Measurements from ENCODE around the gene NPAS4. TPM values are rescaled to one million over a fixed set of nuclear protein-coding genes. Genes with fewer than 3 reads are reported as not detected.
"Not testable (repeated sequence)": the region's sequence is repeated elsewhere in the genome, so short reads cannot be mapped to it uniquely, and the experiment has no call there.

Gene NPAS4
- total RNA-seq, 1 donor from 2014 or later: not detected

- H3K9me3 Mint-ChIP-seq (ENCODE audit: low read depth): no peaks in the 10 kb centered on the region
- TF ChIP-seq, protein P1, sequence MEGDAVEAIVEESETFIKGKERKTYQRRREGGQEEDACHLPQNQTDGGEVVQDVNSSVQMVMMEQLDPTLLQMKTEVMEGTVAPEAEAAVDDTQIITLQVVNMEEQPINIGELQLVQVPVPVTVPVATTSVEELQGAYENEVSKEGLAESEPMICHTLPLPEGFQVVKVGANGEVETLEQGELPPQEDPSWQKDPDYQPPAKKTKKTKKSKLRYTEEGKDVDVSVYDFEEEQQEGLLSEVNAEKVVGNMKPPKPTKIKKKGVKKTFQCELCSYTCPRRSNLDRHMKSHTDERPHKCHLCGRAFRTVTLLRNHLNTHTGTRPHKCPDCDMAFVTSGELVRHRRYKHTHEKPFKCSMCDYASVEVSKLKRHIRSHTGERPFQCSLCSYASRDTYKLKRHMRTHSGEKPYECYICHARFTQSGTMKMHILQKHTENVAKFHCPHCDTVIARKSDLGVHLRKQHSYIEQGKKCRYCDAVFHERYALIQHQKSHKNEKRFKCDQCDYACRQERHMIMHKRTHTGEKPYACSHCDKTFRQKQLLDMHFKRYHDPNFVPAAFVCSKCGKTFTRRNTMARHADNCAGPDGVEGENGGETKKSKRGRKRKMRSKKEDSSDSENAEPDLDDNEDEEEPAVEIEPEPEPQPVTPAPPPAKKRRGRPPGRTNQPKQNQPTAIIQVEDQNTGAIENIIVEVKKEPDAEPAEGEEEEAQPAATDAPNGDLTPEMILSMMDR (IDR thresholded peaks at IDR 0.05; ENCODE audit: unreplicated experiment): no peak
- H3K4me3 Mint-ChIP-seq (ENCODE audit: low read depth): no peak overlapping the region
- H3K36me3 Mint-ChIP-seq (ENCODE audit: insufficient read depth): no peaks in the 10 kb centered on the region
- no peak overlapping the region for H3K27ac Mint-ChIP-seq
- no peak for DNase-seq (ENCODE audit: low spot score, unreplicated experiment)
- no peaks in the 10 kb centered on the region for H3K4me1 Mint-ChIP-seq (ENCODE audit: low read depth)
- H3K27me3 Mint-ChIP-seq: peaks cover 12% of the 10 kb centered on the region
These were observed 38.4 kb downstream of the NPAS4 start for GRCh38 chr11:66459138-66459778.

DNA sequence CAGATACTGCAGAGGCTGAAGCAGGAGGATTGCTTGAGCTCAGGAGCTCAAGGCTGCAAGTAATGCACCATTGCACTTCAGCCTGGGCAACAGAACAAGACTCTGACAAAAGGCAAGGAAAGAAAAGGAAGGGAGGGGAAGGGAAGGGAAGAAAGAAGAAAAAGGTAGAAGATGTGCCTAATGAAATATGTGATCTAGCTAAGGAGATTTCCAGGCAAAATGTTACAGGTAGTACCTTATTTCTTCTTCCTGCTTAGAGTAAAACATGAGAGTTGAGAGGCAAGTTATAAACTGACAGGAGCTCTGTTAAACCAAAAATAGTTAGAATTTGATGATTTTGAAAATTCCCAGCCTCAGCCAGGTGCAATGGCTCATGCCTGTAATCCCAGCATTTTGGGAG is 41.2 kb downstream of the NPAS4 start:
- Mint-ChIP-seq H3K27ac (no peak overlapping the region), H3K4me1 (ENCODE audit: low read depth) (no peaks in the 10 kb centered on the region), H3K36me3 (ENCODE audit: insufficient read depth) (no peaks in the 10 kb centered on the region), H3K27me3 (peaks cover 7% of the 10 kb centered on the region), H3K4me3 (ENCODE audit: low read depth) (no peak overlapping the region), H3K9me3 (ENCODE audit: low read depth) (no peaks in the 10 kb centered on the region)
- DNase-seq (ENCODE audit: low spot score, unreplicated experiment): no peak
- TF ChIP-seq, protein P1 (IDR thresholded peaks at IDR 0.05; ENCODE audit: unreplicated experiment): no peak

GRCh38 chr11:66462911-66463310 is 42.1 kb downstream of the NPAS4 start:
- peaks cover 7% of the 10 kb centered on the region for H3K27me3 Mint-ChIP-seq
- H3K9me3 Mint-ChIP-seq (ENCODE audit: low read depth): no peaks in the 10 kb centered on the region
- DNase-seq (ENCODE audit: low spot score, unreplicated experiment): no peak
- peaks cover 3% of the 10 kb centered on the region for H3K4me1 Mint-ChIP-seq (ENCODE audit: low read depth)
- H3K4me3 Mint-ChIP-seq (ENCODE audit: low read depth): no peak overlapping the region
- TF ChIP-seq, protein P1 (IDR thresholded peaks at IDR 0.05; ENCODE audit: unreplicated experiment): no peak
- no peak overlapping the region for H3K27ac Mint-ChIP-seq
- no peaks in the 10 kb centered on the region for H3K36me3 Mint-ChIP-seq (ENCODE audit: insufficient read depth)

- not testable (repeated sequence) for H3K36me3 Mint-ChIP-seq (ENCODE audit: insufficient read depth); H3K4me3 Mint-ChIP-seq (ENCODE audit: low read depth)
These were observed 43.3 kb downstream of the NPAS4 start for GRCh38 chr11:66464116-66464515.

DNA sequence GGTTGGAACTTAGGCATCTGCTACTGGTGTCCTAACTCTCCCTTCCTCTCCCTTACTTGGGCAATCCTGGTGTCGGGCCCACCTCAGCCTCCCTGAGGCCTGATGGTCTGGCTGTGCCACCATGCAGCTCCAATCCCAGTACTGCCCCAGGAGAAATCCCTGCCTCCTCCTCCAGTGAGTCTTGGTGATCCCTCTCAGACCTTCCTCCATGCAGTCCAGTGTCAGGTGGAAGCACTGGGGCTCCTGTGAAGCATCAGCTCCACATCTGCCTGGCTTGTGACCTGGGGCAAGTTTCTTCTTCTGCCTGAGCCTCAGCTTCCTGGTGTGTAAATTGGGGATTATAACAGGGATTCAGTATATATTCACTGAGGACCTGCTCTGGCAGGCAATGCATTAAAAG is 44.1 kb downstream of the NPAS4 start:
- Mint-ChIP-seq H3K27ac (no peak overlapping the region), H3K36me3 (ENCODE audit: insufficient read depth) (no peaks in the 10 kb centered on the region), H3K9me3 (ENCODE audit: low read depth) (no peaks in the 10 kb centered on the region), H3K4me1 (ENCODE audit: low read depth) (peaks cover 4% of the 10 kb centered on the region), H3K4me3 (ENCODE audit: low read depth) (peak overlapping the region; percentile 47), H3K27me3 (peaks cover 7% of the 10 kb centered on the region)
- DNase-seq (ENCODE audit: low spot score, unreplicated experiment): no peak
- TF ChIP-seq, protein P1 (IDR thresholded peaks at IDR 0.05; ENCODE audit: unreplicated experiment): no peak

More at GRCh38 chr11:66464116-66464515, 43.3 kb downstream of the NPAS4 start:
- DNase-seq (ENCODE audit: low spot score, unreplicated experiment); H3K27me3 Mint-ChIP-seq; H3K27ac Mint-ChIP-seq; H3K9me3 Mint-ChIP-seq (ENCODE audit: low read depth); H3K4me1 Mint-ChIP-seq (ENCODE audit: low read depth): not testable (repeated sequence)
